Cardiac muscle cell (in vitro differentiated cells and primary cell): ENCODE results near the gene TOX2. TPM values are rescaled to one million over a fixed set of nuclear protein-coding genes. Genes with fewer than 3 reads are reported as not detected.

Experiments
- DNase-seq, 2 donors: peaks; one replicate each; pipeline versions ENCODE4 v3.0.0 to v3.0.0-alpha.2; 2010 to 2017; ENCODE audit warnings: low read depth in 1 of 2, low spot score in 1 of 2
- H3K27ac ChIP-seq: fragments of 200-600 bp; sonication (generic); 2 replicates; pipeline ENCODE4 v1.5.1; 2016
- H3K27me3 ChIP-seq: fragments of 200-600 bp; sonication (generic); 2 replicates; pipeline ENCODE4 v1.6.0; 2016; ENCODE audit warnings: control low read depth
- H3K36me3 ChIP-seq: fragments of 200-600 bp; sonication (generic); 2 replicates; pipeline ENCODE4 v1.5.1; 2016; ENCODE audit warnings: control low read depth
- H3K4me1 ChIP-seq: fragments of 200-600 bp; sonication (generic); 2 replicates; pipeline ENCODE4 v1.8.1; 2017; ENCODE audit warnings: low read depth, mild to moderate bottlenecking, mixed run types
- H3K4me3 ChIP-seq: fragments of 200-600 bp; sonication (generic); 2 replicates; pipeline ENCODE4 v1.5.1; 2016; ENCODE audit warnings: mild to moderate bottlenecking
- H3K9me3 ChIP-seq: fragments of 200-600 bp; sonication (generic); 2 replicates; pipeline ENCODE4 v1.5.1; 2017; ENCODE audit warnings: low read depth, mild to moderate bottlenecking, control low read depth
- polyA plus RNA-seq: library from polyadenylated mRNA; unstranded; fragments of >200 nt; fragmentation: Nextera tagmentation; extraction: Ambion mirVana; gene quantifications from 2 replicates; pipeline ENCODE4 v1.2.1, GENCODE V29; 2016
- total RNA-seq: library from RNA; depleted of rRNA; stranded (reverse); fragments of >200 nt; gene quantifications from 2 replicates; pipeline ENCODE4 v1.2.3, GENCODE V29; 2016
- TF ChIP-seq, protein P1 (sequence below): IDR thresholded peaks from 2 replicates; pipeline ENCODE4 v1.5.1; 2012; ENCODE audit warnings: low read depth, mild to moderate bottlenecking, low read length

Gene TOX2
- total and polyA plus RNA-seq, 2 experiments from 2014 or later: 0.09 to 0.32 TPM

DNA sequence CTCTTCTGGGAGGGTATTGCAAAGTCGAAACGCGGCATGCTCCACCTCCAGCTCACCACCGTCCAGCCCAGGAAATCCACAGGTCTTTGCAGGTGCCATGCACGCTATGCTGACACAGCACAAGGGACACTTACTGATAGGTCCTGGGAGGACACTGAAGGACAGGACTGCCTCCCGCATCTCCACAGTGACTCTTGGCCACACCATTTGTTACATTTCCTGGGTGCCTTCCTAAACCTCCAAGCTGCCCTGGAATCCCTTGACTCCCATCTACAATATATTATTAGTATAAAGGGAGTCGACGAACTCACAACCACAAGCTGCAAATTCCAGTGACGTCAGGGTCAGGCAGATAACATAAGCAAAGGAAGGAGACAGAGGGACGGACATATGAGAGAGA, 165.4 kb downstream of the TOX2 start:
- DNase-seq: peak in 1 of 2 donors; percentile 51
- Histone ChIP-seq H3K27me3 (no peaks in the 10 kb centered on the region), H3K9me3 (no peaks in the 10 kb centered on the region), H3K27ac (no peak overlapping the region), H3K36me3 (no peaks in the 10 kb centered on the region), H3K4me3 (no peak overlapping the region), H3K4me1 (no peaks in the 10 kb centered on the region)
- TF ChIP-seq, protein P1, sequence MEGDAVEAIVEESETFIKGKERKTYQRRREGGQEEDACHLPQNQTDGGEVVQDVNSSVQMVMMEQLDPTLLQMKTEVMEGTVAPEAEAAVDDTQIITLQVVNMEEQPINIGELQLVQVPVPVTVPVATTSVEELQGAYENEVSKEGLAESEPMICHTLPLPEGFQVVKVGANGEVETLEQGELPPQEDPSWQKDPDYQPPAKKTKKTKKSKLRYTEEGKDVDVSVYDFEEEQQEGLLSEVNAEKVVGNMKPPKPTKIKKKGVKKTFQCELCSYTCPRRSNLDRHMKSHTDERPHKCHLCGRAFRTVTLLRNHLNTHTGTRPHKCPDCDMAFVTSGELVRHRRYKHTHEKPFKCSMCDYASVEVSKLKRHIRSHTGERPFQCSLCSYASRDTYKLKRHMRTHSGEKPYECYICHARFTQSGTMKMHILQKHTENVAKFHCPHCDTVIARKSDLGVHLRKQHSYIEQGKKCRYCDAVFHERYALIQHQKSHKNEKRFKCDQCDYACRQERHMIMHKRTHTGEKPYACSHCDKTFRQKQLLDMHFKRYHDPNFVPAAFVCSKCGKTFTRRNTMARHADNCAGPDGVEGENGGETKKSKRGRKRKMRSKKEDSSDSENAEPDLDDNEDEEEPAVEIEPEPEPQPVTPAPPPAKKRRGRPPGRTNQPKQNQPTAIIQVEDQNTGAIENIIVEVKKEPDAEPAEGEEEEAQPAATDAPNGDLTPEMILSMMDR: no peak

DNA sequence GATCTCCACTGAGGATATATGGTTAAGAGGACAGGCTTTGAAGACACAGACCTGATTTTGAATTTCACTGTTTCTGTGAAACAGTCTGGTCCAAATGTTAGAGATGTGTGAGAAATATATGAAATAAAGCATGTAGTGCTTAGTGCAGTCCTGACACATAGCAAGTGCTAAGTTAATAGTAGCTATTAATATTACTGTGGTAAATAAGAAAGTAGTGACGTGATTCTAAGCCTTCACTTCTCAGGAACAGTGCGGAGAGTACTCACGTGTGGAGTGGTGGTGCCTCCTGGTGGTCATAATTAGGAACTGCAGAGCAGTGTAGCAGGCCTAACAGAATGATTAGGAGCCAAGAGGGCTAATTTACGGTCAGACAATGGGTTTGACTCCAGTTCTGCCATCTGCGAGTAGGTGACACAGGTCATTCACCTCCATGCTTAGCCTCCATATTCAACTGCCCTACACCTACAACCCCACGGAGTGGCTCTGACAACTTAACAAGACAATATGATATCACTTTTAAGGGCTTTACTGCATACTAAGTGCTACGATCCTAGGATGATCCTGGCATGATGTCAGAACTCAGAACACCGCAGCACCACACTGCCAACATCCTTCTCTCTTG, 166.1 kb downstream of the TOX2 start:
- Histone ChIP-seq H3K4me3 (no peak overlapping the region), H3K4me1 (no peaks in the 10 kb centered on the region), H3K9me3 (no peaks in the 10 kb centered on the region), H3K27ac (no peak overlapping the region), H3K36me3 (no peaks in the 10 kb centered on the region), H3K27me3 (no peaks in the 10 kb centered on the region)
- TF ChIP-seq, protein P1: peak; percentile 94
- peak; percentile 80 to 87 for DNase-seq

DNA sequence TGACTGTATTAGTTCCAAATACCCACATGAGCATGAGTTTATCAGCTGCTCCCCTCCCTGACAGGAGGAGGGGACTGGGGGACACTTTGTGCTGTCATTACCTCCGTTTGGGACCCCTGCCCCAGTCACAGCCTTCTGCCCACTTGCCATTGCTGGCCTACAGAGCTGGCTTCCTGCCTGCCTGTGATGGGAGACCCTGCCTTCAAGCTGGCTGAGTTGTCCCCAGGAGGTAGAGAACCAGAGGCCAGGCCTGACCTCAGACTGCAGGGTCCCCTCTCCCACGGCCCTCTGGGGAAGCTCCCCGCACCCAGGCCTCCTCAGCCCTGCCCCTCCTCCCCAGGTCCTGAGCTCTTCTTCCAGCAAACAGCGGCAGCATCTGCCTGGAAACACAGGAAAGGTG, 166.8 kb downstream of the TOX2 start:
- no peak overlapping the region for H3K27ac ChIP-seq
- H3K9me3 ChIP-seq: no peaks in the 10 kb centered on the region
- no peak overlapping the region for H3K4me3 ChIP-seq
- no peak for DNase-seq
- no peaks in the 10 kb centered on the region for H3K4me1 ChIP-seq
- H3K27me3 ChIP-seq: no peaks in the 10 kb centered on the region
- no peaks in the 10 kb centered on the region for H3K36me3 ChIP-seq
- TF ChIP-seq, protein P1: no peak

DNA sequence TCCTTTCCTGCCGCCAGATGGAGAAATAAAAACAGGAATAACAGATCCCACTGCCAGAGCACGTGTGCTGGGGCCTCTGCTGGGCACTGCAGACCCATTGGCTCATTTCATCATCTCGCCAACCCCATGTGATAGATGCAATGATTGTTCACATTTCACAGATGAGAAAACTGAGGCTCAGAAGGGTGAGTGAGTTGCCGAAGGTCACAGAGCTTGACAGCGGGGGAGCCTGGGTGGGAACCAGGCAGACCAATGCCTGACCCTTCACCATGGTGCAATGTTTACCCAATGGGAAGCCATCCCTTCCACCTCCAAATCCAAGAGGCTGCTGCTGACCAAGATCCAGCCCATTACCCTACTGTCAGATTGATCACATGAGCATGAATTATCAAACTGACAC, 167.2 kb downstream of the TOX2 start:
- no peaks in the 10 kb centered on the region for H3K4me1 ChIP-seq
- no peak overlapping the region for H3K27ac ChIP-seq
- TF ChIP-seq, protein P1: no peak
- DNase-seq: no peak
- H3K9me3 ChIP-seq: no peaks in the 10 kb centered on the region
- H3K4me3 ChIP-seq: no peak overlapping the region
- no peaks in the 10 kb centered on the region for H3K27me3 ChIP-seq
- no peaks in the 10 kb centered on the region for H3K36me3 ChIP-seq

DNA sequence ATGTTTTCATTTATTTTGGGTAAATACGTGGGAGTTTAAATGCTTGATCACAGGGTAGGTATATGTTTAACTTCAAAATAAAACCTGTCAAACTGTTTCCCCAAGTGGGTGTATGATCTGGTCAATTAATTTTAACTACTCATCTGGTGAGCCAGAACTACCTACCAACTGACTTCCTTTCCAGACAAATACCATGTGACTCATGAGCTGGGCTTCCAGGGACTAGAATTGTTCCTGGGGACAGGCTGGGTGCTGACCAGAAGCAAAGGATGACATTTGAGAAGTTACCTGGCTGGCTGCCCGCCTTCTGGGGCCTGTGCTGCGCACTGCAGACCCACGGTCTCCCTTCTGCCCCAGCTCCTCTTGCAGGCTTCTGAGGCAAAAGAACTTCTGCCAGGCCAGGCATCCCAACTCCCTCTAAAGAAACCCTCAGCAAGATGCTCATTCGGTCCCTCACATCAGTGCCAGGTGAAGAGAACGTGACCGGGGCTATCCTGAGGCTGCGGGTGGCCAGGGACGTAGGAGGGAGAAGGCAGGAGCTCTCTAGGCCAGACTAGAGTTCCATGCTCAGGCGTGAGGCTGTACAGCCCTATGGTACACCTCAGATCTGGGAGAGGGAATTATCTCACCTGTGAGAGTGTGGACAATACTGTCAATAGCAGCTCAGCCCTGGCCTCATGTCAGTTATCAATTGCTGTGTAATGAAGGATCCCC, 168.7 kb downstream of the TOX2 start:
- H3K27me3 ChIP-seq: no peaks in the 10 kb centered on the region
- no peak for DNase-seq
- H3K4me1 ChIP-seq: no peaks in the 10 kb centered on the region
- H3K36me3 ChIP-seq: no peaks in the 10 kb centered on the region
- H3K27ac ChIP-seq: no peak overlapping the region
- no peaks in the 10 kb centered on the region for H3K9me3 ChIP-seq
- H3K4me3 ChIP-seq: no peak overlapping the region
- TF ChIP-seq, protein P1: no peak
